HEK293 (cell line): ENCODE measurements around the gene NUDT5.

Source experiments
- KLF1 ChIP-seq: fragments of 450-650 bp; formaldehyde crosslinking; IDR thresholded peaks from 2 replicates; pipeline ENCODE4 v1.5.1; 2016; ENCODE audit warnings: missing biosample characterization, missing genetic modification characterization
- KLF10 ChIP-seq: fragments of 450-650 bp; IDR thresholded peaks from 2 replicates; pipeline ENCODE4 v1.5.1; 2018; ENCODE audit warnings: missing biosample characterization, mild to moderate bottlenecking, missing genetic modification characterization
- OSR2 ChIP-seq: fragments of 450-650 bp; formaldehyde crosslinking; IDR thresholded peaks from 2 replicates; pipeline ENCODE4 v1.5.1; 2016; ENCODE audit warnings: missing biosample characterization, missing genetic modification characterization
- PRDM1 ChIP-seq: fragments of 450-650 bp; formaldehyde crosslinking; IDR thresholded peaks from 2 replicates; pipeline ENCODE4; 2016; ENCODE audit warnings: missing biosample characterization, missing genetic modification characterization
- PRDM10 ChIP-seq: fragments of 450-650 bp; formaldehyde crosslinking; IDR thresholded peaks from 2 replicates; pipeline ENCODE4 v1.5.1; 2016; ENCODE audit warnings: missing biosample characterization, missing genetic modification characterization
- ZBTB20 ChIP-seq: fragments of 450-650 bp; formaldehyde crosslinking; IDR thresholded peaks from 2 replicates; pipeline ENCODE4 v1.5.1; 2016; ENCODE audit warnings: missing biosample characterization, missing genetic modification characterization
- ZBTB48 ChIP-seq: fragments of 450-650 bp; formaldehyde crosslinking; IDR thresholded peaks from 2 replicates; pipeline ENCODE4 v1.5.1; 2016; ENCODE audit warnings: missing biosample characterization, missing genetic modification characterization
- ZBTB6 ChIP-seq: fragments of 450-650 bp; formaldehyde crosslinking; IDR thresholded peaks from 2 replicates; pipeline ENCODE4 v1.5.1; 2017; ENCODE audit warnings: missing biosample characterization, missing genetic modification characterization
- ZBTB8A ChIP-seq: fragments of 450-650 bp; formaldehyde crosslinking; IDR thresholded peaks from 2 replicates; pipeline ENCODE4 v1.5.1; 2016; ENCODE audit warnings: missing biosample characterization, missing genetic modification characterization
- ZEB2 ChIP-seq: fragments of 450-650 bp; formaldehyde crosslinking; IDR thresholded peaks from 2 replicates; pipeline ENCODE4 v1.5.1; 2016; ENCODE audit warnings: missing biosample characterization, missing genetic modification characterization
- ZNF112 ChIP-seq: fragments of 450-650 bp; formaldehyde crosslinking; IDR thresholded peaks from 2 replicates; pipeline ENCODE4 v1.5.0; 2017; ENCODE audit warnings: missing biosample characterization, missing genetic modification characterization
- ZNF140 ChIP-seq: fragments of 450-650 bp; formaldehyde crosslinking; IDR thresholded peaks from 2 replicates; pipeline ENCODE4 v1.5.1; 2016; ENCODE audit warnings: missing biosample characterization, missing genetic modification characterization
- ZNF174 ChIP-seq: fragments of 450-650 bp; formaldehyde crosslinking; IDR thresholded peaks from 2 replicates; pipeline ENCODE4 v1.5.0; 2017; ENCODE audit warnings: missing biosample characterization, mild to moderate bottlenecking, missing genetic modification characterization
- ZNF18 ChIP-seq: fragments of 450-650 bp; formaldehyde crosslinking; IDR thresholded peaks from 2 replicates; pipeline ENCODE4 v1.5.1; 2016; ENCODE audit warnings: missing biosample characterization, missing genetic modification characterization
- ZNF184 ChIP-seq: fragments of 450-650 bp; IDR thresholded peaks from 2 replicates; pipeline ENCODE4 v1.5.1; 2018; ENCODE audit warnings: missing biosample characterization, mild to moderate bottlenecking, missing genetic modification characterization
- ZNF23 ChIP-seq: fragments of 450-650 bp; formaldehyde crosslinking; IDR thresholded peaks from 2 replicates; pipeline ENCODE4 v1.5.1; 2016; ENCODE audit warnings: missing biosample characterization, missing genetic modification characterization, borderline replicate concordance
- ZNF350 ChIP-seq: fragments of 450-650 bp; formaldehyde crosslinking; IDR thresholded peaks from 2 replicates; pipeline ENCODE4 v1.5.0; 2017; ENCODE audit warnings: missing biosample characterization, mild to moderate bottlenecking, missing genetic modification characterization
- ZNF391 ChIP-seq: fragments of 450-650 bp; formaldehyde crosslinking; IDR thresholded peaks from 2 replicates; pipeline ENCODE4 v1.5.1; 2016; ENCODE audit warnings: low read depth, missing biosample characterization, missing genetic modification characterization, borderline replicate concordance
- ZNF513 ChIP-seq: fragments of 450-650 bp; IDR thresholded peaks from 2 replicates; pipeline ENCODE4 v1.5.1; 2018; ENCODE audit warnings: missing biosample characterization, missing genetic modification characterization
- ZNF548 ChIP-seq: fragments of 450-650 bp; formaldehyde crosslinking; IDR thresholded peaks from 2 replicates; pipeline ENCODE4 v1.5.1; 2016; ENCODE audit warnings: missing biosample characterization, missing genetic modification characterization
- ZNF571 ChIP-seq: fragments of 450-650 bp; formaldehyde crosslinking; IDR thresholded peaks from 2 replicates; pipeline ENCODE4 v1.5.0; 2017; ENCODE audit warnings: missing biosample characterization, missing genetic modification characterization
- ZNF600 ChIP-seq: fragments of 450-650 bp; formaldehyde crosslinking; IDR thresholded peaks from 2 replicates; pipeline ENCODE4 v1.5.1; 2016; ENCODE audit warnings: missing biosample characterization, missing genetic modification characterization
- ZNF623 ChIP-seq: fragments of 450-650 bp; formaldehyde crosslinking; IDR thresholded peaks from 2 replicates; pipeline ENCODE4 v1.5.1; 2016; ENCODE audit warnings: missing biosample characterization, missing genetic modification characterization
- ZNF639 ChIP-seq: fragments of 450-650 bp; formaldehyde crosslinking; IDR thresholded peaks from 2 replicates; pipeline ENCODE4 v1.5.1; 2016; ENCODE audit warnings: missing biosample characterization, missing genetic modification characterization
- ZNF645 ChIP-seq: fragments of 450-650 bp; formaldehyde crosslinking; IDR thresholded peaks from 2 replicates; pipeline ENCODE4; 2016; ENCODE audit warnings: missing biosample characterization, missing genetic modification characterization
- ZNF701 ChIP-seq: fragments of 450-650 bp; formaldehyde crosslinking; IDR thresholded peaks from 2 replicates; pipeline ENCODE4 v1.5.1; 2016; ENCODE audit warnings: missing biosample characterization, missing genetic modification characterization
- ZSCAN18 ChIP-seq: fragments of 450-650 bp; formaldehyde crosslinking; IDR thresholded peaks from 2 replicates; pipeline ENCODE4 v1.5.1; 2016; ENCODE audit warnings: missing biosample characterization, missing genetic modification characterization
- ZSCAN5A ChIP-seq: fragments of 450-650 bp; formaldehyde crosslinking; IDR thresholded peaks from 2 replicates; pipeline ENCODE4 v1.5.1; 2016; ENCODE audit warnings: missing biosample characterization, missing genetic modification characterization

The NUDT5 gene

GRCh38 chr10:12194752-12195271 is 879 bp downstream of the NUDT5 start (continued):
- no peak for TF ChIP-seq KLF10 (tag by site-specific recombination)
- TF ChIP-seq ZSCAN18 (tag by site-specific recombination), result no peak
- no peak for TF ChIP-seq ZNF112
- no peak for TF ChIP-seq ZNF548 (tag by site-specific recombination)
- no peak; the same call in 1 of the 2 replicates for TF ChIP-seq ZBTB20 (tag by site-specific recombination)
- TF ChIP-seq ZNF513 (tag by site-specific recombination), result no peak
- TF ChIP-seq ZNF639 (tag by site-specific recombination), result peak; percentile 27; the same call in 1 of the 2 replicates
- no peak for TF ChIP-seq ZNF571 (tag by site-specific recombination)
- peak; percentile 40; the same call in 1 of the 2 replicates for TF ChIP-seq ZNF391 (tag by site-specific recombination)
- no peak for TF ChIP-seq ZNF18 (tag by site-specific recombination)
- no peak for TF ChIP-seq ZSCAN5A (tag by site-specific recombination)
- no peak for TF ChIP-seq ZEB2 (tag by site-specific recombination)
- TF ChIP-seq ZNF350 (tag by site-specific recombination), result no peak
- peak; percentile 77 for TF ChIP-seq OSR2 (tag by site-specific recombination)
- TF ChIP-seq ZNF184 (tag by site-specific recombination), result no peak
- TF ChIP-seq ZNF140 (tag by site-specific recombination), result no peak
- no peak for TF ChIP-seq PRDM1 (tag by site-specific recombination)
- TF ChIP-seq ZNF701 (tag by site-specific recombination), result no peak
- TF ChIP-seq ZNF23, result no peak
- no peak for TF ChIP-seq ZNF623
- TF ChIP-seq ZBTB48 (tag by site-specific recombination), result no peak
- no peak for TF ChIP-seq ZBTB8A (tag by site-specific recombination)
- no peak for TF ChIP-seq ZNF174 (tag by site-specific recombination)
- TF ChIP-seq ZNF645 (tag by site-specific recombination), result no peak
- no peak for TF ChIP-seq ZNF600 (tag by site-specific recombination)
- no peak for TF ChIP-seq ZBTB6 (tag by site-specific recombination)
- TF ChIP-seq PRDM10 (tag by site-specific recombination), result no peak
- TF ChIP-seq KLF1, result peak; percentile 15; the same call in 1 of the 2 replicates
